Glomerular visceral epithelial cell (primary cell): ENCODE results near the gene HIPK3.
"Not testable (repeated sequence)": the region's sequence is repeated elsewhere in the genome, so short reads cannot be mapped to it uniquely, and the experiment has no call there.

Experiments used
- DNase-seq: peaks from one replicate; pipeline ENCODE4 v3.0.0-alpha.2; 2016; ENCODE audit errors: extremely low spot score

Gene HIPK3

DNA sequence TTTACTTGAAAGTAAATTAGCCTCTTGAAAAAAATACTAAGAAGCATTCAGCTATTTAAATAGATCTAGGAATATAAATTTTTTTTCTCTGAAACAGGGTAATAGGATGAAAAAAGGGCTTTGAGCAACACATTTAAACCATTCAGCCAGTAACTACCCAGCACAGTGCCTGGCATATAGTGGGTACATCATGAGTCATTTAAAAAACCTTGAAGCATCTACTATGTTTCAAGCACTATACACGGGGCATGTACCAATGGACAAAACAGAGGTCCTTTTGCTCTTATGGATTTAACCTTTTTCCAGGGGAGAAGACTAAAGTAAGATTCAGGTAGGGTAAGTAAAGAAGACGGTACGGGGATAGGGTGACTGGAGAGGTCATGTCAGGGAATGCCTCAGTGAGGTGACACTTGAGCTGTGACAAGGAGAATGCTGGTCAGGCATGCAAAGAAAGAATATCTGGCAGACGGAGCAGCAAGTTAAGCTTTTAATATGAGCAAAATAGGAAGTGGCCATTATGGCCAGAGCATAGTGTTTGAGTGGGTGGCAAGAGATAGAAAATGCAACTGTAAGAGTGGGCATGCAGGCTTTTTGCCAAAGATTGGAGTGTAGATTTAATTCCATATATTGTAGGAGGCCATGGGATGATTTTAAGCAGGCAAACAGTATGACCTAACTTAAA is 101.1 kb downstream of the HIPK3 start:
- DNase-seq: no peak

DNA sequence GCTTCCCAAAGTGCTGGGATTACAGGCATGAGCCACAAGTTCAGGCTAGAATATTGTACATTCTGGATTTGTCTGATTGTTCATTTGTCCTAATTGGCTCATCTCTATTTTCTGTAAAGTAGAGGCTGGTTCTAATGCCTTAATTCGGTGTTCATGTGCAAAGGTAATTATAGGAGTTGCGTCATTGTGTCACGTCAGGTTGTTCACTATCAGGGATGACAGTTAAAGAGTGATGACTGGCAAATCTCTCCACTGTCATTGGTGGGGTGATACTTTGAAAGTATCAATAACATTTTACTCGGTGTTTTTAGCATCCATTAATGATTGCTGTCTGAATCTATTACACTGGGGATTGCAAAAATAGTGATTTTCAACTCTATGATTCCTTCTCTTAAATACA is 103.5 kb downstream of the HIPK3 start:
- DNase-seq: no peak

DNA sequence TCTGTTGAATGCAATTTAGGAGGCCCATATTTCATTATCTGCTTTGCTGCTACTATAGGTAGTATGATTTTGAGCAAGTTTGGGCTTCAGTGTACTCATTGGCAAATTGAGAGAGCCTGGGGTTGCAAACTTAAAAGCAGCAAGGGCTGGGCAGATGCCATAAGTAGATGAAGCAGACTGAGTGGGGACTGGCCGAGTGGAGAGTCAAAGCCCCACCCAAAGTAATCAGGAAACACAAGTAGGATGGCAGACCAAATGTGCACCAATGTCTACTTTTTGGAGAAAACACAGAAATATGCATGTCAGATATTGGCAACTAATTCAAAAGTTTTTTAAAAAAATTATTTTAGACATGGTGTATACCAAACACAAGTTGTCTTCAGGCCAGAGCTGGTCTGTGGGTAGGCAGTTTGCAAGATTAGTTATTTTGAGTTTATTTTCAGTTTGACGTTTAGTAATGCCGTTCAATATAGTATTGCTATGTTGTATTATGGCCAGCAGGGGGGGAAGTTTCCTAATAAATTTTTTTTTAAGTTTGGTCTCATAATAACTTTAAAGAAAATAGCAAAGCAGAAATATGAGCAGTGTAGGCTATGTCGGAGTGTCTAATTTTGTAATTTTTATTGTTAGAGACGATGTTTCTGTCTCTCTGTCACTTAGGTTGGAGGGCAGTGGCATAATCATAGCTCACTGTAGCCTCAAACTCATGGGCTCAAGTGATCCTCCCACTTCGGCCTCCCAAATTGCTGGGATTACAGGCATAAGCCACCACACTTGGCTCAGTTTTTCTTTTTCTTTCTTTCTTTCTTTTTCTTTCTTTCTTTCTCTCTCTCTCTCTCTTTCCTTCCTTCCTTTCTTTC is 105.1 kb downstream of the HIPK3 start:
- DNase-seq: peak; percentile 63

DNA sequence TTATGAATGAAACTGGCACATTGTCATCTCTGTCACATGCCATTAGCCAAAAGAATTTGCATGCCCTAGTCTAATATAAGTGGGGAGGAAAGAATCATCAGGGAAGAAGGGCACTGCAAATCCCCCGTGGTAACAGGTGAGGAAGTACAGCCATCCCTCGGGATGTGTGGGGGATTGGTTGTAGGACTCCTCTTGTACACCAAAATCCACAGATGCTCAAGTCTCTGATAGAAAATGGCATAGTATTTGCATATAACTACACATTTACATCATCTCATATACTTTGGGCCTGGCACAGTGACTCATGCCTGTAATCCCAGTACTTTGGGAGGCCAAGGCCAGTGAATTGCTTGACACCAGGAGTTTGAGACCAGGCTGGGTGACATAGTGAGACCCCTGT is 109.7 kb downstream of the HIPK3 start:
- no peak for DNase-seq

DNA sequence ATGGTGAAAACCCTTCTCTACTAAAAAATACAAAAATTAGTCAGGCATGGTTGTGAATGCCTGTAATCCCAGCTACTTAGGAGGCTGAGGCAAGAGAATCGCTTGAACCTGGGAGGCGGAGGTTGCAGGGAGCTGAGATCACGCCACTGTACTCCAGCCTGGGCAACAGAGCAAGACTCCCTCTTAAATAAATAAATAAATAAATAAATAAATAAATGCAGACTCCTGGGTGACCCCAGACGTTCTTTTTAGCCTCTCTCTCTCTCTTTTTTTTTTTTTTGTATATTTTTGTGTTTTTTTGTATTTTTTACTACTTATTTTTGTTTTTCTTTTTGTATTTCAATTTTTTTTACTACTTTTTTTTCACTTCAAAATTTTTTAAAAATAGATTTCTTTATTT is 111.3 kb downstream of the HIPK3 start:
- not testable (repeated sequence) for DNase-seq

DNA sequence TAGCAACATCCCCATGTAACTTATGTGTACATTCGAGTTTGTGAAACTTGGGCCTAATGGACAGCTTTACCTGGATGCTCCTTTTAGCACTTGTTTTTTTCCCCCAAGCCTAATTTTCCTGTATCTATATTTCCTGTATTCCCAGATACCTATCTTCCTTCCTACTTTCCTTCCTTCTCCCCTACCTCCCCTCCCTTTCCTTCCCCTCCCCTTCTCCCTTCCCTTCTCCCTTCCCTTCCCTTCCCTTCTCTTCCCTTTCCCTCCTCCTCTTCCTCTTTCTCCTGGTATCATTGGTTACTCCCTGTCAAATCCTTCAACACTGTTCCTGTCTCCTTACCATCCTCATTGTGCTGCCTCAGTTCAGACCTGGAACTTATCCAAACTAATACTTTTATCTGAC is 111.8 kb downstream of the HIPK3 start:
- no peak for DNase-seq

DNA sequence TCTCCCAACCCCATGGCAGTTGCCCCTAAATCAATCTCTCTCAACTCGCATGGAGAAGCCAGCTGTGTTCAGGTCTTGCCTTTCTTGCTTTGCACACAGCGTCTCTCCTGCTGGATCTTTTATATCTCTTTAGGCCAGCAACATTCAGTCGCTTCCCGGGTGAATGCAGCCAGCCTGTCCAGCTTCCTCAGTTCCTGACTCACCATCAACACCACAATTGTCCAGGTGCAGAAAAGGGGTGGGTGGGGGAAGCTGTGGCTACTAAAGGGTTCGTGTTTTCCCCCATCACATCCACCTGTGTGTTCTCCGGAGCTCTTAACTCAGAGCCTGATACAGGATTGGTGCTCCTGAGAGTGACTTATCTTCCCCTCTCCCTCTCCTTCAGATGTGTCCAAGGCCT is 116.5 kb downstream of the HIPK3 start:
- no peak for DNase-seq

DNA sequence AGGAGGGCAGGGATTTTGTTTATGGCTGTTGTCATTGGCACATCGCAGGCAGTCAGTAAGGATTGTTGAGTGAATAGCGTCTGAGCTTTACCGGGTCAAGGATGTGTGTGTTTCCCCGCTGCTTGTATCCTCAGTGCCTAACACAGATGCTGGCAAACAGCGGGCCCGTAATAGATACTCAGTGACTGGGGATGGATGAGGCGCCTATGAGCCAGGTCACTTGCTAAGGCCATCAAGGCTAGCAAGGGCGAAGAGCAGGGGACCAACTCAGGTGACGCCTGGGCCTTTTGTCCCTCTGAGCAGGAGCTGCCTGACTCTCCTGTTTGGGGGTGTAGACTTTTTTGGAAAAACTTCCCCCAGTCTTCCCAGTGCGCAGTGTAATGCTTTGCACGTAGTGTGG is 118.1 kb downstream of the HIPK3 start:
- DNase-seq: no peak

DNA sequence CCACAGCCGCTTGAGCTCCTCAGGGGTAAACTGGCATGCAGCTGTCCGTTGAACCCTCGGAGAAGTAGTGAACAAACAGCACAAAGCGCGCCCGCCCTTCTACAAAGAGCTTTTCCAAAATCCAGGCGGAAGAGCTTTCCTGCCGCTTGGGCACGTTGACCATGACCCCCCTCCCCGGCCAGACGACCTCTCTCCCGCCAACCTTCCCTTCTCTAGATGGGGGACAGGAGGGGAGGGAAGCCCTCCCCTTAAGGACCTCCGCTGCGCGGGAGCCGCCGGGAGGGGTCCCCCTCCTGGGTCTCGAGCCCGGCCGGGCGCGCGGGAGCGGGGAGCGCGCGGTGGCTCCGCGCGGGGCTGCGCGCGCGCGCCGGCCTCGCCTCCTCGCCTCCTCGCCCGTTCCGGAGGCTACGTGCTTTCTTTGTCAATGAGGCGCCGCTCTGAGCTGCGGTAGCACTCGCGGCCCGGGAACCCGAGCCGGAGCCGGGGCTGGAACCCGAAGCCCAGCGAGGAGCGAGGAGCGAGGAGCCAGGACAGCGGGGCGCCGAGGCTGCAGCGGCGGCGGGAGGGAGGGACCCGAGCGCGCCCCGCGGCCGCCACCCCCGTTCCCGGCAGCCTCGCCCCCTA is 118.6 kb downstream of the HIPK3 start, which contains the start of gene KIAA1549L:
TSS of gene KIAA1549L (plus strand) at position 421 of the 624 bp plus-strand sequence.
- no peak for DNase-seq

DNA sequence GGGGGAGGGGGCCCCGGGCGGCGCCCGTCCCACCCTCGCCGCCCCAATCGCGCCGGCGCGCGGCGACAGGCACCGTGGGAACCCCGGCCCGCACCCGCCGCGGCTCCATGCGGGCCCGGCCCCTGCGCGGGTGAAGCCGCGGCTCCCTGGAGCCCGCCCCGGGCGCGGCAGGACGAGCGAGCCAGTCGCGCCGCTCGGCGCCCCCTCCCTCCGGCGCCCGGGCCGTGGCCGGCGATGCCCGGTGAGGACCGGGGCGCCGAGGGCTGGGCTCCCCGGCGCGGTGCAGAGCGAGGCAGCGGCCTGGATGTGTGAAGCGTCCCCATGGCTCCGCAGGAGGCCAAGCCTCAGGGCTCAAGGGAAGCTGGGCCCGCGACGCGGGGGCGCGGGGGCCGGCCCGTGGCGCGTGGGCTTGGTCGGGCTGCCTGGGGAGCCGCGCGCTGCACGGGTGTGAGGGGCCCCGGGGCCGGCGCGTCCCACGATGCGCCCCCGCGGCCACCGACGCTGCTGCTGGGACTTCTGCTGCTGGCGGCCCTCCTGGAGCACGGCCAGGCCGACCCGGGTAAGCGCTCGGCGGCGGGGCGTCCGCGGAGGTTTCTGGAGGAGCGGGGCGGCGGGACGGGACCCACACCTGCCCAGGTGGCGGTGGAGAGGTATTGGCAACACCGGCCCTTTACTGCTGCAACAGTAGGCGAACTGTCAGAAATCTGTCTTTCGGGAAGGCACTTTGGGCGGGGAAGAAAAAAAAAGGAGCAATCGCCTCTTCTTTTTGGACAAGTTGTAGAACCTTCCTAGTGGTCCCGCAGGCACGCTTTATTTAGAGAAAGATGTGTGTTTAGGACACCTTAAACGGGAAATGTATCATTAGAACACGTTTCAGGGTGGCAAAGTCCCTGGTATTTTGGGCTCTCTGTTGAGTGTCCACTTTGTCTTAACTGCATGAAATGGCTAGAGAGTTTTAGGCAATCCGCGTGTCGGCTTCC is 119.4 kb downstream of the HIPK3 start:
- DNase-seq: no peak

DNA sequence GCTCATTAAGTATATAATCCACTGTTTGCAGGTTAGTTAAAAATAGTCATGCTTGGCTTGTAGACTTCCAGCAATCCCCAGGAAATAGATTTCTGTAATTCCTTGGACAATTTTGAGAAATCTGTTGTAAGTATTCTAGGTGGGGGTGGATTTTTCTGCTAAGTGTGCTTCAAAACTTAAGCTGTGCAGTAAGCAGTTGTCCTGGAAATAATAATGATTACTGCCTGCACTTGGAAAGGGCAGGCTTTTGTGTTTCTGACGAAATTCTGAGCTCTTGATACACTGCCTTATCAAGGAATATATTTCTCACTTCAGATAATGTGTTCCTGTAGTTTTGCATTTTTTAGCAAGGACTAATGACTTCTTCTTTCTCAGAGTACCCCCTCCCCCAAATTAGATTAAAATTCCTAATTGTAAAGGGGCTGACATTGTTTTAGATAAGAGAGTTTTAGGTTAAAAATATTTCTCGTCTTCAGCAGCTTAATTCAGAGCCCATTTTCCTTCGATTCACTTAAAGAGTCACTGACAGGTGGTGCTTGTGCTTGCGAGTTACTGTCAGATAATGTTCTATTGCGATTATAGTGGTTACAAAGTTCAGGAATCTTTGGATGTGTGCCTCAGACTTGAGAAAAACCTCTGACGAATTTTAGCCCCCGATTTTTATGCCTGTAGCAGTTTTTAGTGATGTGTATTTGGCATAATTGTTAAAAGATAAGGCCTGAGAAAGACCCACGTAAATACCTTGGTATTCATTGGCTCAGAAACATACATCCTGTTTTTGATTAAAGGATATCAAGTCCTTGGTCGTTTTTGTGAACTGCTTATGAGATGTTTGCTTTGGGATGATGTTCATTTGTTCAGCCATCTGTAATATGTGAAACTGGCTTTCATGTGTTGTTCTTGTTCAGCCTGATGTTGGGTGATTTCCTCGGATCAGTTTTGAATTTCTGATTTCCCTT is 120.5 kb downstream of the HIPK3 start:
- DNase-seq: no peak

DNA sequence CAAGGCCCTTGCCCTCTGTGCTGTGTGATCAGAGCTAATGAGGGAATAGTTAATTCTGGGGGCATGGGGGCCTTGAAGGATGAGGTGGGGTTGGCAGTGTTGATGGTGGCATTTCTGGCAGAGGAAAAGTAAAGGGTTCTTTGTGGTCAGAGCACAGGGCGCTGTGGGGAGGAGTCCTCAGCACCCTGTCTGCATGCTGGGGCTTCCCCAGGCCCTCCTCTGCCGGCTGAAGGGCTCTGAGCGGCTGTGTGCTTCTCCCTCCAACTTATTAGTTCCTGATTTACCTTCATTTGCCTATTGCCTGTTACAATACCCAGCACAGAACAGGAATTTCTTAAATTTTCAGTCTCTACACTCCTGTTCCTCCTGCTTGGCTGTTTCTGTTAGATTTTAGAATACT is 122.8 kb downstream of the HIPK3 start:
- no peak for DNase-seq

DNA sequence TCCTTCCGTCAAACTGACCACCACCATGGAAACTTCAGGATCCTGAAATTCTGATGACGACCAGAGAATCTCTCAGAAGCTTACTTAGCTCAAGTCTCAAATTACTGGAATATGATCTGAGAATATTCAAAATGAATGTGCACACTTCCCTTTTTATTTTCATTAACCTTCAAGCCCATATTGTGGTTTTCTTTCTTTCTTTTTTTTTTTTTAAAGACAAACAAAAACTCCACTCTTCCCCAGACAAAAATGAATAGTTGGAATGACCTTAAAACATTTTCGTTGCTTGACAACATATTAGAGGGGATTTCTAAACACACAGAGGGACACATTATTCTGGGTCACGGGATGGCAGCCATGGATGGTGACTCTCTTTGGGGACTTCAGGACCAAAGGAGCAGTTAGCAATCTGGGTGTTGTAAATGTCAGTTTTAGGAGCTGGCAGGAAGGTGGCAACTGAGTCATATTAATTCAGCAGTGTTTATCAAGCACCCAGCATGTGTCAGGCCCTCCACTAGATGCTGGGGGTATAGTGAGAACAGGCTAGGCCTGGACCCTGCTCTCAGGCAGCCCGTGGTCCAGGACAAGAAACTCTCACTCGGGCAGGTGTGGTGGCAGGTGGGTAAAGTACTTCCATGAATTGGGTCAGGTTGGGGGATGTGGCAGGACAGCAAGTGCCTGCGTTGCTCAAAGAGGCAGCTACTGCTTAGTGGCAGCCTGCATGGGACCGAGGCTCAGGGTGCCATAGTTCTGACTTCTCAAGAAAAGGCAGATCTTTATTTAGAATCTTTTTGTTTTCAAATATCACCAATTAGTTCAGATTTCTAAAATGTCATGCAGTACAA is 126.1 kb downstream of the HIPK3 start:
- DNase-seq: no peak

DNA sequence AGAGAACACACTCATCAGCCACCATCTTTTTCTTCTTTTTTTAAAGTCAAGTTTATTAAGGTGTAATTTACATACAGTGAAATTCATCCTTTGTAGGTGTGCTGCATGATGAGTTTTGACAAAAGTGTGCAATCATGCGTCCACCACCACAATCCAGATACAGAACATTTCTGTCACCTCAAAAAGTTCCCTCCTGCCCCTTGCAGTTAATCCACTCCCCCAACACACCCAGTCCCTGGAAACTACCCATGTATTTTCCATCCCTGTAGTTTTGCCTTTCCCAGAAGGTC is 126.7 kb downstream of the HIPK3 start:
- DNase-seq: no peak

DNA sequence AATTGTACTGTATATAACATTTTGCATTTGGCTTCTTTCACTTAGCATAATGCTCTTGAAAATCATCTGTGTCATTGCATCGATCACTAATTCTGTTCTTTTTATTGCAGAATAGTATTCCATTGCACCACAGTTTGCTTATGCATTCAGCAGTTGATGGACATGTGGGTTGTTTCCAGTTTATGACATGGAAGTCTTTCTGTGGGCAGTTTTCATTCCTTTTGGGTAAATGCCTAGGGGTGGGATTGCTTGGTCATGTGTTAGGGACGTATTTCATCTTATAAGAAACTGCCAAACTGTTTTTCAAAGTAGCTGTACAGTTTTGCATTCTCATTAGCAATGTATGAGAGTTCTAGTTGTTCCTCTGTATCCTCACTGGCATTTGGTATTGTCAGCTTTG is 127.0 kb downstream of the HIPK3 start:
- DNase-seq: no peak

DNA sequence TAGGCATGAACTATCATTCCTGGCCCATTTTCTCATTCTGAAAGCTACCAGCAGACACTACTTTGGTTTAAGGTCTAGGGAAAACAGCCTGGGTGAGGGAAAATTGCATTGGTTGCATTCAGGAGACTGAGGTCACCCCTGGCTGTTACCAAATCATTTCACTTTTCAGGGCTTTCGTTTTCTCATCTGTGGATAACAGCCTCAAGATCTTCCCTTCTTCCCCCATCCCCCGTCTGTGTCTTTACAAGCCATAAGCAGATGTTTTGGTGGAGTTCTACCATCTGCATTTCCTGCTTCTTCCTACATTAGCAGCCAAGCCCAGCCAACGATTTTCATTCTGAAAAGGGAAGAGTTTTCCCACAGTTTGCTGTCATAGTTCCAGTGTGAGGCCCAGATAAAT is 130.4 kb downstream of the HIPK3 start:
- no peak for DNase-seq

DNA sequence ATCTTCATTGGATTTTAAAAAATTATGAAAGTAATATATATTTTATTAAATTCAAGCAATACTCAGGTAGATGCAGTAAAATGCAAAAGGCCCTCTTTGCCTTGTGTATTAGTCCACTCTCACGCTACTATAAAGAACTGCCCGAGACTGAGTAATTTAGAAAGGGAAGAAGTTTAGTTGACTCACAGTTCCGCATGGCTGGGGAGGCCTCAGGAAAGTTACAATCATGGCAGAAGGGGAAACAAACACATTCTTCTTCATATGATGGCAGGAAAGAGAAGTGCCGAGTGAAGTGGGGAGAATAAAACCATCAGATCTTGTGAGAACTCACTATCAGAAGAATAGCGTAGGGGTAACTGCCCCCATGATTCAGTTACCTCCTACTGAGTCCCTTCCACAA is 130.8 kb downstream of the HIPK3 start:
- no peak for DNase-seq

DNA sequence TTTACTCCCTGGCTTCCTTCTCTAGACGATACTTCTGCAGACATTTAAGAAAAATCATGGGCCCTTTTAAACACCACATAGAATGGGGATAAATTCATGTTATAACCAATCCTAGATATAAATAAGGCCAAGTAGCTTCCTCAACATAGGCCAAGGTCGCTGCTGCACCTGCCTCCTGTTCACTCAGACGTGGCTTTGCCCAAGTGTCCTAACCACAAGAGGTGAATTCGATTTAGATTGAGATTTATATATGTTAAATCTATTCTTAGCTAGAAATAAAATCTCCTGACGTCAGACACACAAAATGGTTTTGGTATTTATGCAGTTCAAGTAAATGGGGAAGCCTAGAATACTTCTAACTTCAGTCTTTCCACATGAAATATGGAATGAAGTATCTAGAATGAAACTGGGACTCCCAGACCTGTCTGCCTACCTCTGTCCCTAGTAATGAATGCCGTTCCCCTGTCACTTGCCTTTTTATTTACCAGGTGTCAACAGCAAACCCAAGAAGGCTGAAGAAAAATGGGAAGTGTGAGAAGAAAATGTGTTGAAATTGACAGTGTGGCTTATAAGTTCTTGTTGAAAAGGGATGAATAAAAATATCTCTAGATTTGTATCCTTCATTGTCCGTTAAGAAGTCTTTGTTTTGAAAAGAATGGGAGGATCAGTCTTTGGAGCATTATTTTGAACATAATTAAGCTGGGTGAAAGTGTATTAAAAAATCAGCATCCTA is 131.8 kb downstream of the HIPK3 start:
- DNase-seq: no peak

DNA sequence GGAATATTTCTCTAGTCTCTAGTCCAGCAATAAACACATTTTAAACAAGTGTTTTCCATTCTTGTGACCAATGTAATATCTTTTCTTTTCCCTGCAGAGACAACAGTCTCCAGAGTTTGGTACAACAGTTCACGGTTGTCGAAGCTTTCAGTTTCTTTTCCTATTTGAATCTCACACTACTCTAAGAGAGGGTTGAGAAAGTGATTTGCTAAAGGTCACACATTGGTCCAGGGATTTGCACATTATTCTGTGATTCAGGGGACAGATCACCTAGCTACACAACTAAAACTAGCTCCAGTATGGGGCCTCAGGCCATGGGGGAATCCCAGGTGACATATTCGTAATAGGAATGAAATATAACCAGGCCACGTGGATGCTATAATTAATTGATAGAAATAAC is 132.5 kb downstream of the HIPK3 start:
- DNase-seq: no peak
